HCT116 (cell line): Measurements from ENCODE around the gene BAHD1. TPM values are rescaled to one million over a fixed set of nuclear protein-coding genes. Genes with fewer than 3 reads are reported as not detected.

Experiments
- ATAC-seq: fragments of 200-7000 bp; cut with Tn5 transposase; 2 replicates; pipeline ENCODE4 v1.9.1; 2020; ENCODE audit warnings: mild to moderate bottlenecking, moderate library complexity
- BruUV-seq: library from RNA; stranded (reverse); fragments of 400-500 nt; replicated peaks from 2 replicates; lab custom pipeline; 2021; lab: Mats Ljungman, UMichigan
- CTCF ChIA-PET: fragments of 300-600 bp; sonication (Branson Sonifier 250); formaldehyde crosslinking; loops from one replicate; lab custom pipeline; 2021; ENCODE audit warnings: antibody characterized with exemption; lab: Charles Lee
- POLR2A ChIA-PET: fragments of 300-600, 350-600 bp; sonication (Branson Sonifier 250); formaldehyde crosslinking; loops from one replicate; lab custom pipeline; 2021; ENCODE audit warnings: antibody characterized with exemption; lab: Charles Lee
- RAD21 ChIA-PET, 2 experiments: fragments of 300-600 bp; sonication (Branson Sonifier 250); formaldehyde crosslinking; loops; one replicate each; lab custom pipeline; 2023; ENCODE audit warnings: low total read pairs in 2 of 2; ENCODE audit not compliant: uncharacterized antibody in 2 of 2, unreplicated experiment in 2 of 2, low non-redundant PET in 1 of 2; lab: Charles Lee
- DNase-seq: peaks from one replicate; pipeline ENCODE4 v3.0.0-alpha.2; 2010; ENCODE audit warnings: low read depth, low spot score
- H2AFZ ChIP-seq: fragments of 200-600 bp; shearing (Covaris generic), sonication (generic); 2 replicates; pipeline ENCODE4 v1.6.1; 2017; ENCODE audit warnings: low read depth, mixed run types, mixed read lengths, antibody characterized with exemption, low read length; ENCODE audit not compliant: poor library complexity, severe bottlenecking
- H3K27ac ChIP-seq: 2 replicates; pipeline ENCODE4 v1.5.1; 2012; ENCODE audit warnings: low read depth, low read length
- H3K27me3 ChIP-seq: fragments of 200-600 bp; sonication (generic); 2 replicates; pipeline ENCODE4 v1.6.1; 2016; ENCODE audit warnings: mixed run types, low read length, mixed read lengths; ENCODE audit not compliant: insufficient read depth
- H3K36me3 ChIP-seq, 2 experiments: fragments of 200-500 bp in 1 of 2; fragments of 200-600 bp in 1 of 2; sonication (Bioruptor generic) in 1 of 2; sonication (generic) in 1 of 2; 2 replicates each; pipeline versions ENCODE4 v1.5.1 to v1.6.1; 2014 to 2016; ENCODE audit warnings: low read length in 2 of 2, inconsistent platforms in 1 of 2, mixed read lengths in 1 of 2, mixed run types in 1 of 2; ENCODE audit not compliant: insufficient read depth in 2 of 2, control insufficient read depth in 1 of 2
- H3K4me1 ChIP-seq, 2 experiments: fragments of 200-600 bp in 1 of 2; sonication (generic) in 1 of 2; 2 replicates each; pipeline versions ENCODE4 v1.5.1 to v1.6.1; 2012 to 2017; ENCODE audit warnings: low read length in 2 of 2, inconsistent platforms in 1 of 2, mild to moderate bottlenecking in 1 of 2, mixed read lengths in 1 of 2, mixed run types in 1 of 2, moderate library complexity in 1 of 2; ENCODE audit not compliant: insufficient read depth in 2 of 2, control insufficient read depth in 1 of 2
- H3K4me2 ChIP-seq: fragments of 200-600 bp; sonication (generic); 2 replicates; pipeline ENCODE4 v1.6.1; 2017; ENCODE audit warnings: mixed run types, low read length, mixed read lengths
- H3K4me3 ChIP-seq, 2 experiments: fragments of 200-600 bp in 1 of 2; sonication (generic) in 1 of 2; replicated peaks in 1 of 2; 2 replicates each; pipeline ENCODE4 v1.5.1; 2011 to 2016; ENCODE audit warnings: low read length in 2 of 2, control low read depth in 1 of 2, low read depth in 1 of 2, mild to moderate bottlenecking in 1 of 2, mixed read lengths in 1 of 2, mixed run types in 1 of 2
- H3K79me2 ChIP-seq: fragments of 200-600 bp; sonication (generic); 2 replicates; pipeline ENCODE4 v1.6.1; 2017; ENCODE audit warnings: mild to moderate bottlenecking, mixed run types, low read length, moderate library complexity, mixed read lengths; ENCODE audit not compliant: insufficient read depth
- H3K9ac ChIP-seq: fragments of 200-600 bp; sonication (generic); 2 replicates; pipeline ENCODE4 v1.6.1; 2016; ENCODE audit warnings: low read length, mixed read lengths
- H3K9me2 ChIP-seq: fragments of 200-600 bp; sonication (generic), shearing (Covaris generic); 2 replicates; pipeline ENCODE4 v1.6.1; 2017; ENCODE audit warnings: mixed run types, mild to moderate bottlenecking, moderate library complexity; ENCODE audit not compliant: insufficient read depth
- H3K9me3 ChIP-seq, 2 experiments: fragments of 200-500 bp in 1 of 2; fragments of 200-600 bp in 1 of 2; sonication (Bioruptor generic) in 1 of 2; sonication (generic) in 1 of 2; 2 replicates each; pipeline ENCODE4 v1.6.1; 2014 to 2017; ENCODE audit warnings: low read length in 2 of 2, mixed read lengths in 2 of 2, inconsistent platforms in 1 of 2, low read depth in 1 of 2, mild to moderate bottlenecking in 1 of 2, mixed run types in 1 of 2, moderate library complexity in 1 of 2; ENCODE audit not compliant: control insufficient read depth in 1 of 2, insufficient read depth in 1 of 2
- H4K20me1 ChIP-seq: fragments of 200-600 bp; sonication (generic), shearing (Covaris generic); 2 replicates; pipeline ENCODE4 v1.6.1; 2017; ENCODE audit warnings: mixed run types, mild to moderate bottlenecking, moderate library complexity; ENCODE audit not compliant: insufficient read depth
- CTCF ChIP-seq, 3 experiments: fragments of 200-600 bp in 1 of 3; sonication (generic) in 1 of 3; IDR thresholded peaks in 2 of 3; conservative IDR thresholded peaks in 1 of 3; 2 replicates each; pipeline ENCODE4 v1.5.1; 2012 to 2017; ENCODE audit warnings: low read depth in 2 of 3, low read length in 2 of 3, antibody characterized with exemption in 1 of 3, borderline replicate concordance in 1 of 3, control low read depth in 1 of 3, mild to moderate bottlenecking in 1 of 3, mixed read lengths in 1 of 3, mixed run types in 1 of 3, moderate library complexity in 1 of 3; ENCODE audit not compliant: insufficient read depth in 1 of 3
- EZH2 ChIP-seq: fragments of 200-600 bp; sonication (generic); IDR thresholded peaks from 2 replicates; pipeline ENCODE4 v1.6.1; 2017; ENCODE audit warnings: antibody characterized with exemption, mixed run types
- EZH2phosphoT487 ChIP-seq: fragments of 200-600 bp; IDR thresholded peaks from 2 replicates; pipeline ENCODE4 v1.6.1; 2018; ENCODE audit warnings: antibody characterized with exemption, borderline replicate concordance
- POLR2A ChIP-seq: IDR thresholded peaks from 2 replicates; pipeline ENCODE4 v1.7.0; 2011; ENCODE audit warnings: borderline replicate concordance; ENCODE audit not compliant: insufficient read depth, insufficient read length; ENCODE audit errors: extremely low read depth
- ZNF274 ChIP-seq: fragments of 200-500 bp; sonication (Bioruptor generic); IDR thresholded peaks from 2 replicates; pipeline ENCODE4 v1.6.1; 2014; ENCODE audit warnings: mild to moderate bottlenecking, low read depth, low read length, inconsistent platforms
- intact Hi-C: fragments of 100-400 bp; cut with micrococcal nuclease; formaldehyde crosslinking; loops from 2 replicates; pipeline ENCODE4 v1.10.0; 2022
- total RNA-seq: library from RNA; stranded (reverse); gene quantifications from one replicate; pipeline ENCODE4 v1.2.1, GENCODE V29; 2021; ENCODE audit not compliant: unreplicated experiment

Gene BAHD1
- total RNA-seq, 1 experiment from 2014 or later = 25.0 TPM

GRCh38 chr15:40477642-40478327 lies 37.0 kb downstream of the BAHD1 start:
- Histone ChIP-seq H3K4me3 (no peak overlapping the region), H3K9me2 (no peaks in the 10 kb centered on the region), H4K20me1 (no peaks in the 10 kb centered on the region), H3K4me2 (no peak overlapping the region), H3K4me1 (peaks cover 0 to 8% of the 10 kb centered on the region in 2 experiments; a peak in 2 of 4 replicates), H3K9ac (no peak overlapping the region), H3K36me3 (no peaks in the 10 kb centered on the region), H2AFZ (no peak overlapping the region), H3K79me2 (no peaks in the 10 kb centered on the region), H3K27ac (no peak overlapping the region), H3K9me3 (no peaks in the 10 kb centered on the region), H3K27me3 (no peaks in the 10 kb centered on the region)
- ATAC-seq = no peak
- ChIA-PET RAD21 (no interaction called here), CTCF (interaction anchor here (1.2 kb wide), 1 partner anchor 30 kb away, joined by 3 read pairs; no protein-coding TSS in a partner anchor), POLR2A (no interaction called here)
- no peak for TF ChIP-seq POLR2A
- TF ChIP-seq EZH2phosphoT487 = no peak
- intact Hi-C loops = no loop called here
- no TSS peak for BruUV-seq
- DNase-seq = no peak

- Histone ChIP-seq H4K20me1 (no peaks in the 10 kb centered on the region), H3K36me3 (no peaks in the 10 kb centered on the region), H3K9me3 (no peaks in the 10 kb centered on the region), H3K9ac (no peak overlapping the region), H3K4me1 (peaks cover 0 to 8% of the 10 kb centered on the region in 2 experiments; a peak in 2 of 4 replicates), H3K4me3 (no peak overlapping the region), H3K79me2 (no peaks in the 10 kb centered on the region), H3K27ac (no peak overlapping the region), H3K9me2 (no peaks in the 10 kb centered on the region), H2AFZ (no peak overlapping the region), H3K27me3 (no peaks in the 10 kb centered on the region), H3K4me2 (no peak overlapping the region)
- ChIA-PET POLR2A (no interaction called here), RAD21 (no interaction called here), CTCF (no interaction called here)
- TF ChIP-seq EZH2 = no peak
- TF ChIP-seq CTCF (IDR thresholded peaks at IDR 0.05 in 2 of 3, conservative IDR thresholded peaks at IDR 0.05 in 1 of 3; ENCODE audit: borderline replicate concordance in 1 of 3, insufficient read depth in 1 of 3, low read depth in 2 of 3, low read length in 2 of 3) = no peak
- TF ChIP-seq ZNF274 = no peak
- DNase-seq = no peak
- intact Hi-C loops = no loop called here
- no peak for ATAC-seq
- no TSS peak for BruUV-seq
Measured at GRCh38 chr15:40479024-40479423, 38.3 kb downstream of the BAHD1 start.
